ENCODE data around the gene KRTAP12-4. TPM values are rescaled to one million over a fixed set of nuclear protein-coding genes. Genes with fewer than 3 reads are reported as not detected.
"Not testable (repeated sequence)": the region's sequence is repeated elsewhere in the genome, so short reads cannot be mapped to it uniquely, and the experiment has no call there.

KRTAP12-4 gene
- total RNA-seq, 4 donors from 2014 or later: not detected

- H3K27me3 ChIP-seq: peaks cover 0 to 50% (median 0%) of the 10 kb centered on the region in 4 donors
- H3K4me1 ChIP-seq: no peaks in the 10 kb centered on the region
- no peaks in the 10 kb centered on the region for H3K36me3 ChIP-seq
- no peak overlapping the region for H3K27ac ChIP-seq (replicated peaks in 1 of 4)
- peaks cover 0 to 31% (median 23%) of the 10 kb centered on the region in 4 donors for H3K9me3 ChIP-seq
- WGBS: 93% methylated on average over 23 of the region's 26 CpGs
- intact Hi-C loops (cut with DNase I): no loop called here
- no peak for TF ChIP-seq POLR2A (IDR thresholded peaks at IDR 0.05; ENCODE audit: low read depth)
- H3K4me3 ChIP-seq: no peak overlapping the region
- DNase-seq (ENCODE audit: extremely low spot score): peak; percentile 77
Observed at GRCh38 chr21:44613386-44614155, 40.9 kb downstream of the KRTAP12-4 start.

- 88% methylated on average over 12 of the region's 13 CpGs for WGBS
- TF ChIP-seq POLR2AphosphoS5 (IDR thresholded peaks at IDR 0.05) (no peak), EP300 (IDR thresholded peaks at IDR 0.05) (no peak), POLR2A (IDR thresholded peaks at IDR 0.05; ENCODE audit: low read depth) (no peak)
- TF ChIP-seq, protein P1, sequence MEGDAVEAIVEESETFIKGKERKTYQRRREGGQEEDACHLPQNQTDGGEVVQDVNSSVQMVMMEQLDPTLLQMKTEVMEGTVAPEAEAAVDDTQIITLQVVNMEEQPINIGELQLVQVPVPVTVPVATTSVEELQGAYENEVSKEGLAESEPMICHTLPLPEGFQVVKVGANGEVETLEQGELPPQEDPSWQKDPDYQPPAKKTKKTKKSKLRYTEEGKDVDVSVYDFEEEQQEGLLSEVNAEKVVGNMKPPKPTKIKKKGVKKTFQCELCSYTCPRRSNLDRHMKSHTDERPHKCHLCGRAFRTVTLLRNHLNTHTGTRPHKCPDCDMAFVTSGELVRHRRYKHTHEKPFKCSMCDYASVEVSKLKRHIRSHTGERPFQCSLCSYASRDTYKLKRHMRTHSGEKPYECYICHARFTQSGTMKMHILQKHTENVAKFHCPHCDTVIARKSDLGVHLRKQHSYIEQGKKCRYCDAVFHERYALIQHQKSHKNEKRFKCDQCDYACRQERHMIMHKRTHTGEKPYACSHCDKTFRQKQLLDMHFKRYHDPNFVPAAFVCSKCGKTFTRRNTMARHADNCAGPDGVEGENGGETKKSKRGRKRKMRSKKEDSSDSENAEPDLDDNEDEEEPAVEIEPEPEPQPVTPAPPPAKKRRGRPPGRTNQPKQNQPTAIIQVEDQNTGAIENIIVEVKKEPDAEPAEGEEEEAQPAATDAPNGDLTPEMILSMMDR (IDR thresholded peaks at IDR 0.05): no peak
- no peaks in the 10 kb centered on the region for H3K36me3 ChIP-seq
- DNase-seq (ENCODE audit: extremely low spot score): peak; percentile 68
- no peaks in the 10 kb centered on the region for H3K4me1 ChIP-seq
- H3K27ac ChIP-seq (replicated peaks in 1 of 4): no peak overlapping the region
- H3K27me3 ChIP-seq: peaks cover 0 to 50% (median 0%) of the 10 kb centered on the region in 4 donors
- H3K9me3 ChIP-seq: peaks cover 0 to 31% (median 23%) of the 10 kb centered on the region in 4 donors
- H3K4me3 ChIP-seq: no peak overlapping the region
- intact Hi-C loops (cut with DNase I): no loop called here
Observed at GRCh38 chr21:44612669-44613229, 41.7 kb downstream of the KRTAP12-4 start.

GRCh38 chr21:44612029-44612486 lies 42.4 kb downstream of the KRTAP12-4 start, which contains the start of gene KRTAP10-8:
Gene KRTAP10-8, plus strand, starts transcription at chr21:44612079. Its CDS starts 22 bp downstream, at chr21:44612101.
- TF ChIP-seq POLR2A (IDR thresholded peaks at IDR 0.05; ENCODE audit: low read depth): no peak
- TF ChIP-seq EP300 (IDR thresholded peaks at IDR 0.05): no peak
- TF ChIP-seq, protein P1 (IDR thresholded peaks at IDR 0.05): no peak
- TF ChIP-seq POLR2AphosphoS5 (IDR thresholded peaks at IDR 0.05): no peak
- intact Hi-C loops (cut with DNase I): no loop called here
- H3K27ac ChIP-seq (replicated peaks in 1 of 4): no peak within 1 kb of the TSS
- no peaks in the 10 kb centered on the region for H3K4me1 ChIP-seq
- H3K4me3 ChIP-seq: no peak within 1 kb of the TSS
- peaks cover 0 to 31% (median 23%) of the 10 kb centered on the region in 4 donors for H3K9me3 ChIP-seq
- no peak for DNase-seq (ENCODE audit: extremely low spot score)
- H3K36me3 ChIP-seq: no peaks in the 10 kb centered on the region
- H3K27me3 ChIP-seq: peaks cover 0 to 47% (median 0%) of the 10 kb centered on the region in 4 donors
- WGBS: 100% methylated on average over 4 of the region's 8 CpGs

DNA sequence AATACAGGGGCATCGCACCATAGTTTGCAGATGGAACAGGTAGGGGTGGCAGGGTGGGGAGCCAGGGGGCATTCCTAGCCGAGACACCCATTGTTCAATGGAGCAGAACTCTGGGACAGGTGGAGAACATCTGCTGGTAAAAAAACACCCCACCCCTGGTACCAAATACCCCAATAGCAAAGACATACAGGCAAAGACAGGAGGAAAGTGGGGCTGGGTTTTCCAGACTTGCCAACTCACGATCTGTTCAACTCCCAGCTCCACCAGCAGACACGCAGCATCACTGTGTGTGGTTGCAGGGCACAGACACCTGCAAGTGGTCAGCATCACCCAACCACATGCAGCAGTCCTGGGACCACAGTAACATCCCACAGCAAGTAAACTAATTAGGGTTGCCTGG lies 42.9 kb downstream of the KRTAP12-4 start:
- Histone ChIP-seq H3K4me1 (no peaks in the 10 kb centered on the region), H3K4me3 (no peak overlapping the region), H3K36me3 (no peaks in the 10 kb centered on the region), H3K9me3 (peaks cover 0 to 31% (median 23%) of the 10 kb centered on the region in 4 donors), H3K27me3 (peaks cover 0 to 45% (median 0%) of the 10 kb centered on the region in 4 donors), H3K27ac (replicated peaks in 1 of 4) (no peak overlapping the region)
- intact Hi-C loops (cut with DNase I): no loop called here
- 93% methylated on average over 4 of the region's 4 CpGs for WGBS
- peak; percentile 75 for DNase-seq (ENCODE audit: extremely low spot score)
- TF ChIP-seq POLR2AphosphoS5 (IDR thresholded peaks at IDR 0.05) (no peak), POLR2A (IDR thresholded peaks at IDR 0.05; ENCODE audit: low read depth) (no peak), EP300 (IDR thresholded peaks at IDR 0.05) (no peak)
- TF ChIP-seq, protein P1 (IDR thresholded peaks at IDR 0.05): no peak

- H3K36me3 ChIP-seq; H3K4me1 ChIP-seq; intact Hi-C loops (cut with DNase I); H3K4me3 ChIP-seq; H3K27ac ChIP-seq (replicated peaks in 1 of 4): not testable (repeated sequence)
- WGBS: 94% methylated on average over 6 of the region's 7 CpGs
- H3K27me3 ChIP-seq: peaks cover 0 to 37% (median 0%) of the 10 kb centered on the region in 4 donors
- peaks cover 0 to 31% (median 23%) of the 10 kb centered on the region in 4 donors for H3K9me3 ChIP-seq
- DNase-seq (ENCODE audit: extremely low spot score): peak; percentile 26
Observed at GRCh38 chr21:44610157-44610843, 44.2 kb downstream of the KRTAP12-4 start.
